ENCODE data around the gene ZSCAN12. TPM values are rescaled to one million over a fixed set of nuclear protein-coding genes. Genes with fewer than 3 reads are reported as not detected.

ZSCAN12 gene
- total RNA-seq, 2 experiments from 2014 or later, result 8.4 to 10.5 TPM

- Histone ChIP-seq H3K9me2 (ENCODE audit: insufficient read depth, low read length) (no peaks in the 10 kb centered on the region), H2AFZ (ENCODE audit: low read length) (no peak overlapping the region), H3K9me3 (ENCODE audit: low read length) (peaks cover 16% of the 10 kb centered on the region), H3K79me2 (ENCODE audit: insufficient read depth, low read depth, low read length) (no peaks in the 10 kb centered on the region), H3K4me3 (ENCODE audit: low read depth, low read length, poor library complexity, severe bottlenecking) (no peak overlapping the region), H3K4me1 (ENCODE audit: insufficient read depth, low read length, poor library complexity, severe bottlenecking) (peaks cover 14% of the 10 kb centered on the region), H3K27ac (ENCODE audit: low read depth, low read length, poor library complexity, severe bottlenecking) (no peak overlapping the region), H3K36me3 (ENCODE audit: insufficient read depth, low read length) (no peaks in the 10 kb centered on the region), H3K4me2 (ENCODE audit: low read length) (no peak overlapping the region), H4K20me1 (ENCODE audit: insufficient read depth, low read length) (no peaks in the 10 kb centered on the region)
- ChIA-PET POLR2A (interaction anchor here (0.5 kb wide), 1 partner anchor 450 kb away, joined by 4 read pairs; a partner anchor contains a TSS), CTCF (ENCODE audit: unreplicated experiment) (no interaction called here)
- no TSS peak for BruUV-seq (replicated peaks)
- TF ChIP-seq EZH2phosphoT487 (IDR thresholded peaks at IDR 0.05; ENCODE audit: borderline replicate concordance, low read depth, low read length), result no peak
- TF ChIP-seq, protein P1, sequence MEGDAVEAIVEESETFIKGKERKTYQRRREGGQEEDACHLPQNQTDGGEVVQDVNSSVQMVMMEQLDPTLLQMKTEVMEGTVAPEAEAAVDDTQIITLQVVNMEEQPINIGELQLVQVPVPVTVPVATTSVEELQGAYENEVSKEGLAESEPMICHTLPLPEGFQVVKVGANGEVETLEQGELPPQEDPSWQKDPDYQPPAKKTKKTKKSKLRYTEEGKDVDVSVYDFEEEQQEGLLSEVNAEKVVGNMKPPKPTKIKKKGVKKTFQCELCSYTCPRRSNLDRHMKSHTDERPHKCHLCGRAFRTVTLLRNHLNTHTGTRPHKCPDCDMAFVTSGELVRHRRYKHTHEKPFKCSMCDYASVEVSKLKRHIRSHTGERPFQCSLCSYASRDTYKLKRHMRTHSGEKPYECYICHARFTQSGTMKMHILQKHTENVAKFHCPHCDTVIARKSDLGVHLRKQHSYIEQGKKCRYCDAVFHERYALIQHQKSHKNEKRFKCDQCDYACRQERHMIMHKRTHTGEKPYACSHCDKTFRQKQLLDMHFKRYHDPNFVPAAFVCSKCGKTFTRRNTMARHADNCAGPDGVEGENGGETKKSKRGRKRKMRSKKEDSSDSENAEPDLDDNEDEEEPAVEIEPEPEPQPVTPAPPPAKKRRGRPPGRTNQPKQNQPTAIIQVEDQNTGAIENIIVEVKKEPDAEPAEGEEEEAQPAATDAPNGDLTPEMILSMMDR (conservative IDR thresholded peaks at IDR 0.05; ENCODE audit: low read length), result no peak
- DNase-seq (ENCODE audit: low spot score), result no peak
- intact Hi-C loops (cut with micrococcal nuclease; ENCODE audit: unreplicated experiment), result no loop called here
Observed at GRCh38 chr6:28340310-28341095, 59.0 kb downstream of the ZSCAN12 start.

DNA sequence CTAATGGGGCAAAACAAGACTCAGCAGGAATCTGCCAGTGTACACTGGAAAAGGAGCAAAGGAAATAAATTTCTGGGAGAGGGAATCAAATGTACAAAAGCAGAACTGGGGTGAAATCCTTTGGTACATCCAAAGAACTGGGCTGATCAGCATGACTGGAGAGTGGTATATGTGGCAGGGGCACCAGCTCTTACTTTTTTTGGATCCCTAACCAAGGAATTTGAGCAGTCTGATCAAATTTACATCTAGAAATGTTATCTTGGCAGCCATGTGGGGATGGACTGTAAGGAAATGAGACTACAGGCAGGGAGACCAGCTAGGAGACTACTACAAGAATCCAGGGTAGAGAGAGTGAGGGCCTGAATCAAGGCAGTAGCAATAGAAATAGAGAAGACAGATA lies 62.4 kb downstream of the ZSCAN12 start:
- DNase-seq (ENCODE audit: low spot score), result no peak
- BruUV-seq (replicated peaks), result no TSS peak
- Histone ChIP-seq H3K4me2 (ENCODE audit: low read length) (peak overlapping the region; percentile 89), H3K4me1 (ENCODE audit: insufficient read depth, low read length, poor library complexity, severe bottlenecking) (peaks cover 14% of the 10 kb centered on the region), H4K20me1 (ENCODE audit: insufficient read depth, low read length) (no peaks in the 10 kb centered on the region), H3K9me2 (ENCODE audit: insufficient read depth, low read length) (no peaks in the 10 kb centered on the region), H3K27ac (ENCODE audit: low read depth, low read length, poor library complexity, severe bottlenecking) (no peak overlapping the region), H3K4me3 (ENCODE audit: low read depth, low read length, poor library complexity, severe bottlenecking) (peak overlapping the region; percentile 65), H2AFZ (ENCODE audit: low read length) (peak overlapping the region; percentile 62; the same call in 1 of the 2 replicates), H3K36me3 (ENCODE audit: insufficient read depth, low read length) (no peaks in the 10 kb centered on the region), H3K79me2 (ENCODE audit: insufficient read depth, low read depth, low read length) (no peaks in the 10 kb centered on the region), H3K9me3 (ENCODE audit: low read length) (peaks cover 16% of the 10 kb centered on the region)
- ChIA-PET POLR2A (interaction anchor here (2.8 kb wide), 1 partner anchor 11 kb away, joined by 9 read pairs; no protein-coding TSS in a partner anchor), CTCF (ENCODE audit: unreplicated experiment) (no interaction called here)
- intact Hi-C loops (cut with micrococcal nuclease; ENCODE audit: unreplicated experiment), result no loop called here
- TF ChIP-seq, protein P1 (conservative IDR thresholded peaks at IDR 0.05; ENCODE audit: low read length), result no peak
- no peak for TF ChIP-seq EZH2phosphoT487 (IDR thresholded peaks at IDR 0.05; ENCODE audit: borderline replicate concordance, low read depth, low read length)
